Gastroesophageal sphincter (tissue), 3 donors: ENCODE results near the gene HMX3.

Experiments
- CTCF ChIP-seq, 4 experiments: fragments of 200-600 bp in 2 of 4; fragments of 450-650 bp in 2 of 4; sonication (generic) in 1 of 4; IDR thresholded peaks; one replicate each; pipeline ENCODE4 v1.5.1; 2017 to 2019; ENCODE audit warnings: antibody characterized with exemption in 4 of 4, mild to moderate bottlenecking in 2 of 4, moderate library complexity in 2 of 4
- EP300 ChIP-seq: sonication (generic); formaldehyde crosslinking; IDR thresholded peaks from one replicate; pipeline ENCODE4 v1.6.1; 2017; ENCODE audit warnings: antibody characterized with exemption, mild to moderate bottlenecking
- POLR2A ChIP-seq, 2 donors: fragments of 450-650 bp; IDR thresholded peaks; one replicate each; pipeline ENCODE4 v1.6.1; 2017; ENCODE audit warnings: antibody characterized with exemption in 2 of 2, mild to moderate bottlenecking in 2 of 2, moderate library complexity in 1 of 2
- POLR2AphosphoS5 ChIP-seq: sonication (generic); formaldehyde crosslinking; IDR thresholded peaks from one replicate; pipeline ENCODE4 v1.6.1; 2017; ENCODE audit warnings: antibody characterized with exemption

GRCh38 chr10:123141791-123142700 lies 6.3 kb downstream of the HMX3 start:
- no peak for TF ChIP-seq CTCF (IDR thresholded peaks at IDR 0.05)
- no peak for TF ChIP-seq POLR2A (IDR thresholded peaks at IDR 0.05)
- TF ChIP-seq EP300 = no peak
- no peak for TF ChIP-seq POLR2AphosphoS5
